HG03095 (cell line): ENCODE data around the gene NLGN4X.

Experiments used
- ATAC-seq: cut with Tn5 transposase; IDR thresholded peaks from one replicate; pipeline ENCODE4 v1.9.1; 2021; ENCODE audit warnings: moderate library complexity; ENCODE audit not compliant: unreplicated experiment

NLGN4X gene

GRCh38 chrX:5876984-5877596, 351.6 kb downstream of the NLGN4X start:
- no peak for ATAC-seq

GRCh38 chrX:5870238-5870637, 358.4 kb downstream of the NLGN4X start:
- no peak for ATAC-seq

- no peak for ATAC-seq
Observed at GRCh38 chrX:5869786-5870185, 358.9 kb downstream of the NLGN4X start.

- no peak for ATAC-seq
Observed at GRCh38 chrX:5867778-5868177, 360.9 kb downstream of the NLGN4X start.

GRCh38 chrX:5857232-5857631, 371.4 kb downstream of the NLGN4X start:
- ATAC-seq: no peak

GRCh38 chrX:5852941-5853340, 375.7 kb downstream of the NLGN4X start:
- no peak for ATAC-seq

- ATAC-seq: no peak
Observed at GRCh38 chrX:5842601-5843000, 386.1 kb downstream of the NLGN4X start.
